Fibroblast of the aortic adventitia (primary cell): ENCODE measurements around the gene HEPACAM2. TPM values are rescaled to one million over a fixed set of nuclear protein-coding genes. Genes with fewer than 3 reads are reported as not detected.

Source experiments
- DNase-seq: peaks from one replicate; pipeline ENCODE4 v3.0.0-alpha.2; 2010; ENCODE audit warnings: low read depth
- H3K4me3 ChIP-seq: 2 replicates; pipeline ENCODE4 v1.5.1; 2011; ENCODE audit warnings: low read depth, mild to moderate bottlenecking, control low read depth, low read length, moderate library complexity
- total RNA-seq: library from RNA; depleted of rRNA; stranded (reverse); fragments of >200 nt; gene quantifications from 2 replicates; pipeline ENCODE4 v1.2.3, GENCODE V29; 2012; ENCODE audit warnings: low replicate concordance
- TF ChIP-seq, protein P1 (sequence below): IDR thresholded peaks from 2 replicates; pipeline ENCODE4 v1.5.1; 2011; ENCODE audit warnings: mild to moderate bottlenecking, low read length, control low read depth, inconsistent platforms; ENCODE audit not compliant: insufficient read depth

The HEPACAM2 gene
- total RNA-seq, 1 donor = not detected

DNA sequence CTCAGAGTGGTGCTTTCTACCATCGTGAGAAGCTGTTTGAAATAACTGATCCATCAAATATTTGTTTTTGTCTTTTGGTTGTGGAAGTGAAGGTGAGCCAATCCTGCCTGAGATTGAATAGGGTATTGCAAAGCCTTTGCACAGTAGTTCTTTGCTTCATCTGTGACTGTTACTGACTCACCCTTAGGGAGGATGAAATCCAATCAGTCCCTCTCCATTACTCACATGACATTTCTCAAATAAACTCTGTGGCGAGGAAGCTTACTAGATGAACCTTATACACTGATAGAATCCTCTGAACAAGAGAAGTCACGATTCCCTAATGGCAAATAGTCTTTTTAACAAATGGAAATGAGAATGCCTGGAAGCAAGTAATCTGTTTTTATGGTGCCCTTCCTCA, 31.9 kb downstream of the HEPACAM2 start:
- no peak overlapping the region for H3K4me3 ChIP-seq
- TF ChIP-seq, protein P1, sequence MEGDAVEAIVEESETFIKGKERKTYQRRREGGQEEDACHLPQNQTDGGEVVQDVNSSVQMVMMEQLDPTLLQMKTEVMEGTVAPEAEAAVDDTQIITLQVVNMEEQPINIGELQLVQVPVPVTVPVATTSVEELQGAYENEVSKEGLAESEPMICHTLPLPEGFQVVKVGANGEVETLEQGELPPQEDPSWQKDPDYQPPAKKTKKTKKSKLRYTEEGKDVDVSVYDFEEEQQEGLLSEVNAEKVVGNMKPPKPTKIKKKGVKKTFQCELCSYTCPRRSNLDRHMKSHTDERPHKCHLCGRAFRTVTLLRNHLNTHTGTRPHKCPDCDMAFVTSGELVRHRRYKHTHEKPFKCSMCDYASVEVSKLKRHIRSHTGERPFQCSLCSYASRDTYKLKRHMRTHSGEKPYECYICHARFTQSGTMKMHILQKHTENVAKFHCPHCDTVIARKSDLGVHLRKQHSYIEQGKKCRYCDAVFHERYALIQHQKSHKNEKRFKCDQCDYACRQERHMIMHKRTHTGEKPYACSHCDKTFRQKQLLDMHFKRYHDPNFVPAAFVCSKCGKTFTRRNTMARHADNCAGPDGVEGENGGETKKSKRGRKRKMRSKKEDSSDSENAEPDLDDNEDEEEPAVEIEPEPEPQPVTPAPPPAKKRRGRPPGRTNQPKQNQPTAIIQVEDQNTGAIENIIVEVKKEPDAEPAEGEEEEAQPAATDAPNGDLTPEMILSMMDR = no peak
- DNase-seq = peak; percentile 27

- DNase-seq = no peak
- TF ChIP-seq, protein P1 = no peak
- H3K4me3 ChIP-seq = no peak overlapping the region
Measured at GRCh38 chr7:93188870-93189634, 37.2 kb downstream of the HEPACAM2 start.

DNA sequence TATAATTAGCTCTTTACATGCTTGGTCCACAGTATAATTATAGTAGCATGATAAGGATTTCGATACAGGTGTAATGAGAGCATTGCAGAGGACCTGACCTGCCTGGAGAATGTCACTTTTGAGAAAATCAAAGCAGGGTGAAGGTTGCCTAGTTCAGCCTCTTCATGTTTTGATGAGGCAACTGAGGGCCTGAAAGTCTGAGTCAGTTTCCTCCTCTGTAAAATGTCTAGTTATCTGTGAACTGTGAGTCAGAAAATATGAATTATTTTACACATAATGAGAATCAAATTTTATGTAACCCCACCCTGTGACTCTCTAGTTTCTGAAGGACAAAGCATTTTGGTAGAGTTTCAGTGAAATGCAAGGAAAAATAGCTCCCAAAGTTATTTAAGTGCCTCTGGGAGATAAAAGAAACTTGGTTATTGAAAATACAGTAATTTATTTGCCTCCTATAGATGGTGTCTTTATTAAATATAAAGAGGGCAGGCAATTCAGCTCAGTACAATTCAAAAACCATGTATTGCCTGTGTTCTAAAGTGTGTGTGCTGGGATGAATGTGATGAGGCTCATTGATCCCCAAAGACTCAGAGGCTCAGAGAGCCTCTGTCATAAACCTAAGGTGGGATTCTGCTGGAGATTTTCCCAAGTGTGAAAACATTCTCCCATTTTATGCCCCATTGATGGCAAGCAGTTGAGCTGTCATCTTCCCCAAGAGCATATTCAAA, 40.8 kb downstream of the HEPACAM2 start:
- DNase-seq = peak; percentile 53
- no peak overlapping the region for H3K4me3 ChIP-seq
- TF ChIP-seq, protein P1 = no peak

DNA sequence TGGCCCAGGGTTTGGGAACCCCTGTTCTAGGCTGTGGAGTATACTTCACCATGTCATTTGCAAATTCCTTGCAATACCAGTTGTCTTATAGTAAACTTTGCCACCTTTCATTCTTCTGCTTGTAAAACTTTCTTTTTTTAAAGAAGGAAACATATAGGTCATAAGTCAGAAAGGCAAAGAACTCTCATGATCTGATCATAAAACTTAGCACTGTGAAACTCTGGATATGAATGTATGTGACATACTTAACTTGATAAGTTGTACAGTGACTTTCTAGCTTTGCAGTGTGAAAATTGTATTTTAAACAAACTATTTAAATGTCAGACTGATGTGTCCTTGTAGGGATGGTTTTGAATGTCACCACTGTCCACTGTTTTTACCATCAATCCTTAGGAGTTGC, 47.1 kb downstream of the HEPACAM2 start:
- no peak for DNase-seq
- TF ChIP-seq, protein P1 = no peak
- H3K4me3 ChIP-seq = no peak overlapping the region

DNA sequence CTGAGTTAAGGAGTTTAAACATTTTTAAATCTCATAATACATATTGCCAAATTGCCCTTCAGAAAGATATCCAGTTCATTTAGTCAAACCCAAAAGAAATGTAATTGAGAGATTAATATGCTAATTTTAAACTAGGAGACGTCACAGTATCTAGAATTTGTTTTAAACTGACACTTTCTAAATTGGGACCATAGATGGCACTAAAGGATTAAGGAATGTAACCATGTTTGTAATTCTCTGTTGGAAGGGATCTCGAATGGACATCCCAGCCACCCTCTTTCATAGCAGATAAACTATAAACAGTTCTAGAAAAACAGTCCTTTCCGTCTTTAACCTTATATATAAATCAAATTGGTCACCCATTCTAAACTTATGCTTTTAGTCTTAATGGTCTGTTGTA, 48.1 kb downstream of the HEPACAM2 start:
- DNase-seq = peak; percentile 48
- TF ChIP-seq, protein P1 = peak; percentile 24
- no peak overlapping the region for H3K4me3 ChIP-seq

- no peak for DNase-seq
- H3K4me3 ChIP-seq = no peak overlapping the region
- TF ChIP-seq, protein P1 = no peak
Measured at GRCh38 chr7:93176992-93177580, 49.2 kb downstream of the HEPACAM2 start.
